ENCODE results near the gene EPHB1.

Gene EPHB1

GRCh38 chr3:134803051-134803505 lies 8.0 kb downstream of the EPHB1 start:
- TF ChIP-seq SPI1 (IDR thresholded peaks at IDR 0.05; ENCODE audit: borderline replicate concordance, low read depth) (no peak), CTCF (IDR thresholded peaks at IDR 0.05; ENCODE audit: insufficient read depth, low read length) (no peak), POLR2AphosphoS5 (IDR thresholded peaks at IDR 0.05; ENCODE audit: low read depth) (no peak), REST (IDR thresholded peaks at IDR 0.05; ENCODE audit: insufficient replicate concordance, low read depth) (no peak), GABPA (IDR thresholded peaks at IDR 0.05; ENCODE audit: low read depth) (no peak)
- DNase-seq (ENCODE audit: low read depth in 1 of 2, low spot score in 1 of 2): no peak
- H3K27me3 ChIP-seq (ENCODE audit: insufficient read depth, poor library complexity, severe bottlenecking): peaks cover 15% of the 10 kb centered on the region
- no peak overlapping the region for H3K4me3 ChIP-seq (replicated peaks; ENCODE audit: insufficient read depth, low read length)
- H3K27ac ChIP-seq (replicated peaks): no peak overlapping the region

GRCh38 chr3:134803652-134804051 lies 8.6 kb downstream of the EPHB1 start:
- Histone ChIP-seq H3K27ac (replicated peaks) (no peak overlapping the region), H3K27me3 (ENCODE audit: insufficient read depth, poor library complexity, severe bottlenecking) (peaks cover 9% of the 10 kb centered on the region), H3K4me3 (replicated peaks; ENCODE audit: insufficient read depth, low read length) (no peak overlapping the region)
- DNase-seq (ENCODE audit: low read depth in 1 of 2, low spot score in 1 of 2): no peak
- TF ChIP-seq POLR2AphosphoS5 (IDR thresholded peaks at IDR 0.05; ENCODE audit: low read depth) (no peak), CTCF (IDR thresholded peaks at IDR 0.05; ENCODE audit: insufficient read depth, low read length) (no peak), GABPA (IDR thresholded peaks at IDR 0.05; ENCODE audit: low read depth) (no peak), SPI1 (IDR thresholded peaks at IDR 0.05; ENCODE audit: borderline replicate concordance, low read depth) (no peak), REST (IDR thresholded peaks at IDR 0.05; ENCODE audit: insufficient replicate concordance, low read depth) (no peak)

GRCh38 chr3:134804508-134805480 lies 9.7 kb downstream of the EPHB1 start:
- no peak for DNase-seq (ENCODE audit: low read depth in 1 of 2, low spot score in 1 of 2)
- H3K27ac ChIP-seq (replicated peaks): no peak overlapping the region
- no peak for TF ChIP-seq REST (IDR thresholded peaks at IDR 0.05; ENCODE audit: insufficient replicate concordance, low read depth)
- TF ChIP-seq SPI1 (IDR thresholded peaks at IDR 0.05; ENCODE audit: borderline replicate concordance, low read depth): no peak
- no peak for TF ChIP-seq GABPA (IDR thresholded peaks at IDR 0.05; ENCODE audit: low read depth)
- TF ChIP-seq CTCF (IDR thresholded peaks at IDR 0.05; ENCODE audit: insufficient read depth, low read length): no peak
- no peak for TF ChIP-seq POLR2AphosphoS5 (IDR thresholded peaks at IDR 0.05; ENCODE audit: low read depth)
- H3K27me3 ChIP-seq (ENCODE audit: insufficient read depth, poor library complexity, severe bottlenecking): peaks cover 7% of the 10 kb centered on the region
- H3K4me3 ChIP-seq (replicated peaks; ENCODE audit: insufficient read depth, low read length): no peak overlapping the region
